Breast epithelium (tissue), 3 donors: ENCODE results near the gene LAGE3.

Experiments
- CTCF ChIP-seq, 3 donors: fragments of 450-650 bp; IDR thresholded peaks; one replicate each; pipeline ENCODE4 v1.5.1; 2016 to 2017; ENCODE audit warnings: antibody characterized with exemption in 3 of 3, mild to moderate bottlenecking in 3 of 3, moderate library complexity in 3 of 3
- POLR2AphosphoS5 ChIP-seq, 3 donors: sonication (generic); formaldehyde crosslinking; IDR thresholded peaks; one replicate each; pipeline ENCODE4 v1.6.1; 2017; ENCODE audit warnings: antibody characterized with exemption in 3 of 3

GRCh38 chrX:154464806-154465365, 14.2 kb downstream of the LAGE3 start:
- TF ChIP-seq POLR2AphosphoS5 (IDR thresholded peaks at IDR 0.05) (no peak), CTCF (IDR thresholded peaks at IDR 0.05) (no peak)
